CD14-positive monocyte (primary cell): Measurements from ENCODE around the gene RHOU. TPM values are rescaled to one million over a fixed set of nuclear protein-coding genes. Genes with fewer than 3 reads are reported as not detected.

Experiments
- DNase-seq, 3 donors: peaks; one replicate each; pipeline ENCODE4 v3.0.0-alpha.2; 2011 to 2022
- H2AFZ ChIP-seq: 2 replicates; pipeline ENCODE4 v1.6.0; 2012; ENCODE audit warnings: mild to moderate bottlenecking, low read depth, low read length, inconsistent platforms; ENCODE audit not compliant: insufficient read depth, poor library complexity, severe bottlenecking
- H3K27ac ChIP-seq, 2 donors: 1 replicate in 1 of 2; 2 replicates in 1 of 2; pipeline ENCODE4 v1.5.1; 2012 to 2013; ENCODE audit warnings: low read length in 2 of 2, control low read depth in 1 of 2, inconsistent platforms in 1 of 2, low read depth in 1 of 2, mild to moderate bottlenecking in 1 of 2
- H3K27me3 ChIP-seq, 2 donors: one replicate each; pipeline versions ENCODE4 v1.6.0 to v1.6.1; 2011 to 2013; ENCODE audit warnings: low read length in 2 of 2; ENCODE audit not compliant: control insufficient read depth in 2 of 2, insufficient read depth in 2 of 2
- H3K36me3 ChIP-seq, 2 donors: replicated peaks in 1 of 2; 1 replicate in 1 of 2; 2 replicates in 1 of 2; pipeline versions ENCODE4 v1.5.1 to v1.6.1; 2012 to 2013; ENCODE audit warnings: low read length in 2 of 2, control low read depth in 1 of 2, inconsistent platforms in 1 of 2, mild to moderate bottlenecking in 1 of 2; ENCODE audit not compliant: insufficient read depth in 2 of 2, control insufficient read depth in 1 of 2
- H3K4me1 ChIP-seq, 2 donors: 1 replicate in 1 of 2; 2 replicates in 1 of 2; pipeline versions ENCODE4 v1.5.1 to v1.6.1; 2012 to 2013; ENCODE audit warnings: low read length in 2 of 2, control low read depth in 1 of 2, inconsistent platforms in 1 of 2, mild to moderate bottlenecking in 1 of 2, moderate library complexity in 1 of 2; ENCODE audit not compliant: insufficient read depth in 2 of 2, control insufficient read depth in 1 of 2
- H3K4me2 ChIP-seq: replicated peaks from 2 replicates; pipeline ENCODE3; 2012; ENCODE audit warnings: low read length, moderate library complexity, mild to moderate bottlenecking; ENCODE audit not compliant: poor library complexity, severe bottlenecking; ENCODE audit errors: extremely low read depth
- H3K4me3 ChIP-seq, 3 experiments: fragments of 200-600 bp in 1 of 3; sonication (generic) in 1 of 3; replicated peaks in 1 of 3; 1 replicate in 2 of 3; 2 replicates in 1 of 3; pipeline ENCODE4 v1.5.1; 2011 to 2013; ENCODE audit warnings: low read length in 3 of 3, mild to moderate bottlenecking in 3 of 3, control low read depth in 2 of 3, low read depth in 2 of 3, inconsistent platforms in 1 of 3, moderate library complexity in 1 of 3
- H3K79me2 ChIP-seq: 2 replicates; pipeline ENCODE4 v1.6.0; 2012; ENCODE audit warnings: mild to moderate bottlenecking, control low read depth, inconsistent platforms, low read length, moderate library complexity; ENCODE audit not compliant: insufficient read depth
- H3K9ac ChIP-seq: 2 replicates; pipeline ENCODE4 v1.6.0; 2017; ENCODE audit warnings: low read length, mild to moderate bottlenecking; ENCODE audit not compliant: insufficient read depth, poor library complexity, severe bottlenecking
- H3K9me3 ChIP-seq, 2 donors: replicated peaks in 1 of 2; 1 replicate in 1 of 2; 2 replicates in 1 of 2; pipeline versions ENCODE4 v1.5.1 to v1.6.1; 2012 to 2013; ENCODE audit warnings: low read length in 2 of 2, control low read depth in 1 of 2; ENCODE audit not compliant: control insufficient read depth in 1 of 2, insufficient read depth in 1 of 2
- H4K20me1 ChIP-seq: 2 replicates; pipeline ENCODE4 v1.6.0; 2012; ENCODE audit warnings: mild to moderate bottlenecking, low read length, control low read depth, moderate library complexity; ENCODE audit not compliant: insufficient read depth
- H3K27ac Mint-ChIP-seq, 7 donors: one replicate each; pipeline ENCODE4 v1.8.0; 2020; ENCODE audit warnings: mild to moderate bottlenecking in 7 of 7, mixed read lengths in 7 of 7, moderate library complexity in 6 of 7, inconsistent platforms in 2 of 7
- H3K27me3 Mint-ChIP-seq, 3 donors: one replicate each; pipeline ENCODE4 v1.8.0; 2021 to 2022; ENCODE audit warnings: low read depth in 3 of 3, mild to moderate bottlenecking in 3 of 3, mixed read lengths in 3 of 3, moderate library complexity in 3 of 3, inconsistent platforms in 1 of 3
- H3K36me3 Mint-ChIP-seq, 2 donors: one replicate each; pipeline ENCODE4 v1.8.0; 2020; ENCODE audit warnings: mixed read lengths in 2 of 2, inconsistent platforms in 1 of 2, mild to moderate bottlenecking in 1 of 2
- H3K4me1 Mint-ChIP-seq: one replicate; pipeline ENCODE4 v1.8.0; 2020; ENCODE audit warnings: mild to moderate bottlenecking, mixed read lengths
- H3K4me3 Mint-ChIP-seq, 2 donors: one replicate each; pipeline ENCODE4 v1.8.0; 2020; ENCODE audit warnings: mild to moderate bottlenecking in 2 of 2, mixed read lengths in 2 of 2, moderate library complexity in 1 of 2
- H3K9me3 Mint-ChIP-seq, 7 donors: one replicate each; pipeline ENCODE4 v1.8.0; 2020 to 2022; ENCODE audit warnings: mixed read lengths in 7 of 7, mild to moderate bottlenecking in 6 of 7, moderate library complexity in 6 of 7, inconsistent platforms in 2 of 7
- WGBS: methylation state at CpG from one replicate; pipeline ENCODE4 v1.1.5; 2013; ENCODE audit warnings: missing lambda C conversion rate; ENCODE audit not compliant: insufficient coverage; 5-methylcytosine and 5-hydroxymethylcytosine counted together
- intact Hi-C, 2 donors: fragments of 100-400 bp; cut with micrococcal nuclease; formaldehyde crosslinking; loops; one replicate each; pipeline versions ENCODE4 v1.15.0 to v1.15.1; 2023
- polyA plus RNA-seq, 3 donors: library from polyadenylated mRNA; depleted of rRNA in 1 of 3; unstranded in 2 of 3; stranded (reverse) in 1 of 3; fragments of 300-500 nt in 2 of 3; fragments of >200 nt in 1 of 3; fragmentation: Illumina TruSeq in 2 of 3; gene quantifications; 1 replicate in 2 of 3; 2 replicates in 1 of 3; pipeline ENCODE4 v1.2.3, GENCODE V29; 2012 to 2021
- TF ChIP-seq, protein P1 (sequence below): fragments of 200-600 bp; IDR thresholded peaks from one replicate; pipeline ENCODE4 v1.8.0; 2022; ENCODE audit warnings: antibody characterized with exemption, mild to moderate bottlenecking

RHOU gene
- polyA plus RNA-seq, 3 donors: 4.1 to 11.6 (median 4.8) TPM

DNA sequence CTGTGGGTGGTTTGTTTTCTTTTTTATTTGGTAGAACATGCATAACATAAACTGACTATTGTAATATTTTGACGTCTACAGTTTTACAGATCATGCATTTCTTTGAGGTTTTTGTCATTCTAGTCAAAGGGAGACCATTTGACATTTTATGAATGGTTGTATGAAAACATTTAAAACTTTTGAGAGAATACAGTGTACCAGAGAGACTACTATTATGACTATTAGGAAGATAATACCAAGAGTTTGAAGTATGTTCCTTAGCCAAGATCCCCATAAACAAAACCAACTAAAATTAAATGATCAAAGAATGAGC is 37.3 kb upstream of the RHOU start:
- Histone ChIP-seq H3K9me3 (peaks cover 0 to 3% of the 10 kb centered on the region in 2 donors), H4K20me1 (no peaks in the 10 kb centered on the region), H2AFZ (no peak overlapping the region), H3K79me2 (no peaks in the 10 kb centered on the region), H3K4me1 (peaks cover 15% of the 10 kb centered on the region in 2 donors), H3K27me3 (no peaks in the 10 kb centered on the region), H3K9ac (no peak overlapping the region), H3K4me2 (no peak overlapping the region), H3K4me3 (no peak overlapping the region), H3K27ac (no peak overlapping the region), H3K36me3 (no peaks in the 10 kb centered on the region)
- TF ChIP-seq, protein P1, sequence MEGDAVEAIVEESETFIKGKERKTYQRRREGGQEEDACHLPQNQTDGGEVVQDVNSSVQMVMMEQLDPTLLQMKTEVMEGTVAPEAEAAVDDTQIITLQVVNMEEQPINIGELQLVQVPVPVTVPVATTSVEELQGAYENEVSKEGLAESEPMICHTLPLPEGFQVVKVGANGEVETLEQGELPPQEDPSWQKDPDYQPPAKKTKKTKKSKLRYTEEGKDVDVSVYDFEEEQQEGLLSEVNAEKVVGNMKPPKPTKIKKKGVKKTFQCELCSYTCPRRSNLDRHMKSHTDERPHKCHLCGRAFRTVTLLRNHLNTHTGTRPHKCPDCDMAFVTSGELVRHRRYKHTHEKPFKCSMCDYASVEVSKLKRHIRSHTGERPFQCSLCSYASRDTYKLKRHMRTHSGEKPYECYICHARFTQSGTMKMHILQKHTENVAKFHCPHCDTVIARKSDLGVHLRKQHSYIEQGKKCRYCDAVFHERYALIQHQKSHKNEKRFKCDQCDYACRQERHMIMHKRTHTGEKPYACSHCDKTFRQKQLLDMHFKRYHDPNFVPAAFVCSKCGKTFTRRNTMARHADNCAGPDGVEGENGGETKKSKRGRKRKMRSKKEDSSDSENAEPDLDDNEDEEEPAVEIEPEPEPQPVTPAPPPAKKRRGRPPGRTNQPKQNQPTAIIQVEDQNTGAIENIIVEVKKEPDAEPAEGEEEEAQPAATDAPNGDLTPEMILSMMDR: no peak
- Mint-ChIP-seq H3K4me3 (no peak overlapping the region), H3K9me3 (peaks cover 0 to 3% (median 2%) of the 10 kb centered on the region in 7 donors), H3K4me1 (peaks cover 25% of the 10 kb centered on the region), H3K36me3 (no peaks in the 10 kb centered on the region), H3K27ac (no peak overlapping the region), H3K27me3 (no peaks in the 10 kb centered on the region)
- intact Hi-C loops: no loop called here
- WGBS: no CpG with 5 or more reads among the region's 1 CpG
- DNase-seq: no peak

DNA sequence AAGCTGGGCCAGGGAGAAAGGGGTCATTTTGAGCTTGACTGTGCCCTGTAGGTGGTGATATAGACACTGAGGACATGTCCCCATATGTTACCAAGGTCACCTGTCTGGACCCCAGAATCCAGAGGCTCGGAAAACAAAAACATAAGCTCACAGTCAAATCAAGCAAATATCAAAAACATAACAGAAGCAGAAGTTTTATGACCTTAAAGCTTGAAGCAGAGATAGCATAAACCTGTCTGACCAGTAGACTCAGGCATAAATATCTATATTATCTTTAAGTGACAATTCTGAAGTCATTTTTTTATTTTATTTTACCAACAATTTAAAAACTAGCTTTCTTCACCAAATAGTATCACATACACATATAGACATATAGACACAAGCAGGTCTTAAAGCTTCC is 32.8 kb upstream of the RHOU start:
- no peak overlapping the region for H3K9ac ChIP-seq
- intact Hi-C loops: no loop called here
- 100% methylated on average over 1 of the region's 1 CpG for WGBS

More for the DNA sequence above, 32.8 kb upstream of the RHOU start:
- no peak overlapping the region for H2AFZ ChIP-seq
- H3K27ac Mint-ChIP-seq: no peak overlapping the region
- no peak overlapping the region for H3K4me3 Mint-ChIP-seq
- H3K36me3 Mint-ChIP-seq: no peaks in the 10 kb centered on the region
- no peaks in the 10 kb centered on the region for H3K36me3 ChIP-seq
- no peaks in the 10 kb centered on the region for H3K27me3 ChIP-seq
- peaks cover 0 to 3% of the 10 kb centered on the region in 2 donors for H3K9me3 ChIP-seq
- peaks cover 3 to 4% of the 10 kb centered on the region in 2 donors for H3K4me1 ChIP-seq
- no peak overlapping the region for H3K4me2 ChIP-seq
- peaks cover 0 to 7% (median 3%) of the 10 kb centered on the region in 7 donors for H3K9me3 Mint-ChIP-seq
- no peak for DNase-seq
- H3K4me3 ChIP-seq: no peak overlapping the region
- H3K79me2 ChIP-seq: no peaks in the 10 kb centered on the region
- peaks cover under 1 to 2% (median 1%) of the 10 kb centered on the region in 3 donors for H3K27me3 Mint-ChIP-seq
- H4K20me1 ChIP-seq: no peaks in the 10 kb centered on the region
- peaks cover 6% of the 10 kb centered on the region for H3K4me1 Mint-ChIP-seq
- TF ChIP-seq, protein P1: no peak
- no peak overlapping the region for H3K27ac ChIP-seq
